SJSA1 (cell line): Measurements from ENCODE around the gene RAPGEFL1. TPM values are rescaled to one million over a fixed set of nuclear protein-coding genes. Genes with fewer than 3 reads are reported as not detected.

Source experiments
- DNase-seq, 2 experiments: peaks; one replicate each; pipeline ENCODE4 v3.0.0-alpha.2; 2015 to 2020; ENCODE audit warnings: low spot score in 2 of 2, low read depth in 1 of 2
- H3K27ac ChIP-seq: fragments of 250-450 bp; sonication (Bioruptor Pico); 2 replicates; pipeline ENCODE4 v1.5.1; 2020; ENCODE audit warnings: mild to moderate bottlenecking, moderate library complexity
- H3K27me3 ChIP-seq: fragments of 250-450 bp; sonication (Bioruptor Pico); replicated peaks from 2 replicates; pipeline ENCODE4 v1.5.1; 2020; ENCODE audit warnings: mild to moderate bottlenecking, moderate library complexity
- H3K36me3 ChIP-seq: fragments of 250-450 bp; sonication (Bioruptor Pico); 2 replicates; pipeline ENCODE4 v1.5.1; 2020; ENCODE audit warnings: mild to moderate bottlenecking
- H3K4me1 ChIP-seq: fragments of 250-450 bp; sonication (Bioruptor Pico); replicated peaks from 2 replicates; pipeline ENCODE4 v1.6.1; 2021; ENCODE audit warnings: mild to moderate bottlenecking
- H3K4me3 ChIP-seq: fragments of 250-450 bp; sonication (Bioruptor Pico); 2 replicates; pipeline ENCODE4 v1.5.1; 2020; ENCODE audit warnings: mild to moderate bottlenecking
- H3K9me3 ChIP-seq: fragments of 250-450 bp; sonication (Bioruptor Pico); replicated peaks from 2 replicates; pipeline ENCODE4 v1.5.1; 2020; ENCODE audit warnings: mild to moderate bottlenecking
- total RNA-seq: library from RNA; depleted of rRNA; stranded (reverse); fragments of >200 nt; shearing (Covaris generic); gene quantifications from 2 replicates; pipeline ENCODE4 v1.2.3, GENCODE V29; 2014

Gene RAPGEFL1
- total RNA-seq, 1 experiment from 2014 or later: 1.1 TPM

- Histone ChIP-seq H3K27me3 (no peaks in the 10 kb centered on the region), H3K4me1 (no peaks in the 10 kb centered on the region), H3K27ac (no peak overlapping the region), H3K4me3 (no peak overlapping the region), H3K36me3 (peaks cover 63% of the 10 kb centered on the region), H3K9me3 (no peaks in the 10 kb centered on the region)
- no peak for DNase-seq
These were observed 18.7 kb upstream of the RAPGEFL1 start for GRCh38 chr17:40158438-40159013.

DNA sequence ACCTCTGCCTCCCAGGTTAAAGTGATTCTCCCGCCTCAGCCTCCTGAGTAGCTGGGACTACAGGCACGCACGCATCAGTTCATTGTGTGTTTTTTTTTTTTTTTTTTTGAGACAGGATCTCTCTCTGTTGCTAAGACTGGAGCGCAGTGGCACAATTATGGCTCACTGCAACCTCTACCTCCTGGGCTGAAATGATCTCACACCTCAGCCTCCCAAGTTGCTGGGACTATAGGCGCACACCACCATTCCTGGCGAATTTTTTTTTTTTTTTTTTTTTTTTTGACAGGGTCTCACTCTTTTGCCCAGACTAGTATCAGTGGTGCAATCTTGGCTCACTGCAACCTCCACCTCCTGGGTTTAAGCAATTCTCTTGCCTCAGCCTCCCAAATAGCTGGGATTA, 17.8 kb upstream of the RAPGEFL1 start:
- Histone ChIP-seq H3K27ac (no peak overlapping the region), H3K4me3 (no peak overlapping the region), H3K9me3 (no peaks in the 10 kb centered on the region), H3K27me3 (no peaks in the 10 kb centered on the region), H3K4me1 (no peaks in the 10 kb centered on the region), H3K36me3 (peaks cover 65% of the 10 kb centered on the region)
- no peak for DNase-seq

DNA sequence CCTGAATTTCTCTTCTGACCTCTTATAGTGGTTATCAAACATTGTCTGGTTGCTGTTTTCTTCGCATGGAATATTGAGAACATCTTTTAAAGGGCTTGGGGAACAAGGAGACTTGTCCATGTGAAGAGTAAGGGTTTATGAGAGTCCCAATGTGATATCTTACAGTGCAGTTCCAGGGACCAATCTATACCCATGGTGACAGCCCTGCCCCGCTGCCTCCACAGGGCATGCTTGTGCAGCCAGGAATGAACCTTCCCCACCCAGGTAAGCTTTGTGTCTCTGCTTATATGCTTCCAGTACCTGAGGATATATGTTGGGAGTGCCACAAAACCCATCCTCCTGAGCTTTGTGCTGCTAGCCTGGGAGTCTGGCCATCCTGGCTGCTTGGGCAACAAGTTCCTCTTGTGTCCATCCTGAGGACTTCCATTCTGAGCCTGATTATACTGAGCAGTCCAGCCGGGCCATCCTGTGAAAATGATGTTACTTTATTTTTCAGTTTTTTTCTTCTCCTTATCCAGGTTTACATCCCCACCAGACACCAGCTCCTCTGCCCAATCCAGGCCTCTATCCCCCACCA, 9.5 kb upstream of the RAPGEFL1 start:
- no peak for DNase-seq
- Histone ChIP-seq H3K36me3 (peaks cover 90% of the 10 kb centered on the region), H3K27me3 (no peaks in the 10 kb centered on the region)

DNA sequence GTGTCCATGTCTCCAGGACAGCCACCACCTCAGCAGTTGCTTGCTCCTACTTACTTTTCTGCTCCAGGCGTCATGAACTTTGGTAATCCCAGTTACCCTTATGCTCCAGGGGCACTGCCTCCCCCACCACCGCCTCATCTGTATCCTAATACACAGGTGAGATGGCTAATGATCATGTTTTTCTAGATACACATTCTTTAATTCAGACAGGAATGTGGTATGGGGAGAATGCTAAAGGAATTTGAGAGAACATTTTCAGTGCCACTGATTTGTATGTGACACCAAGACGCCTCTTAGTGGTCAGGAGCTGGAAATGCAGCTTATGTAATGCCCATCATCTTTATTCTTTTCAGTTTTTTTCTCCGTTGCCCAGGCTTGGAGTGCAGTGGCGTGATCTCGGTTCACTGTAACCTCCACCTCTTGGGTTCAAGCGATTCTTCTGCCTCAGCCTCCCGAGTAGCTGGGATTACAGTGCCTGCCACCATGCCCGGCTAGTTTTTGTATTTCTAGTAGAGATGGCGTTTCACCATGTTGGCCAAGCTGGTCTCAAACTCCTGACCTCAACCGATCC, 8.9 kb upstream of the RAPGEFL1 start:
- Histone ChIP-seq H3K27me3 (no peaks in the 10 kb centered on the region), H3K9me3 (no peaks in the 10 kb centered on the region; the same call in 1 of the 2 replicates), H3K4me3 (no peak overlapping the region), H3K4me1 (0 out of 2 replicates have a peak, but pooled peaks cover 3% of the 10 kb centered on the region), H3K27ac (no peak overlapping the region), H3K36me3 (peaks cover 86% of the 10 kb centered on the region)
- DNase-seq: peak in 1 of 2 experiments; percentile 47

More for the DNA sequence above, 9.5 kb upstream of the RAPGEFL1 start:
- no peak overlapping the region for H3K27ac ChIP-seq
- no peak overlapping the region for H3K4me3 ChIP-seq
- H3K4me1 ChIP-seq: 0 out of 2 replicates have a peak, but pooled peaks cover 3% of the 10 kb centered on the region
- no peaks in the 10 kb centered on the region; the same call in 1 of the 2 replicates for H3K9me3 ChIP-seq

DNA sequence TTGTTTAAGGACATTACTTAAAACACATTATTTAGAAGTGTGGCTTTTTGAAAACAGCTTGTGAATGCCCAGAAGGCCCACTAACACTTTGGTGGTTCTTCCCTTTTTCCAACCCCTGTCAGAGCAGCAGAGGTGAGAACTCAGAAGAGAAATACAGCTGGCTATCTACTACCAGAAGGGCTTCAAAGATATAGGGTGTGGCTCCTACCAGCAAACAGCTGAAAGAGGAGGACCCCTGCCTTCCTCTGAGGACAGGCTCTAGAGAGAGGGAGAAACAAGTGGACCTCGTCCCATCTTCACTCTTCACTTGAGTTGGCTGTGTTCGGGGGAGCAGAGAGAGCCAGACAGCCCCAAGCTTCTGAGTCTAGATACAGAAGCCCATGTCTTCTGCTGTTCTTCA, 6.9 kb upstream of the RAPGEFL1 start:
- no peak overlapping the region for H3K27ac ChIP-seq
- H3K4me3 ChIP-seq: no peak overlapping the region
- H3K9me3 ChIP-seq: no peaks in the 10 kb centered on the region; the same call in 1 of the 2 replicates
- no peak for DNase-seq
- H3K4me1 ChIP-seq: 0 out of 2 replicates have a peak, but pooled peaks cover 3% of the 10 kb centered on the region
- peaks cover 78% of the 10 kb centered on the region for H3K36me3 ChIP-seq
- no peaks in the 10 kb centered on the region for H3K27me3 ChIP-seq

DNA sequence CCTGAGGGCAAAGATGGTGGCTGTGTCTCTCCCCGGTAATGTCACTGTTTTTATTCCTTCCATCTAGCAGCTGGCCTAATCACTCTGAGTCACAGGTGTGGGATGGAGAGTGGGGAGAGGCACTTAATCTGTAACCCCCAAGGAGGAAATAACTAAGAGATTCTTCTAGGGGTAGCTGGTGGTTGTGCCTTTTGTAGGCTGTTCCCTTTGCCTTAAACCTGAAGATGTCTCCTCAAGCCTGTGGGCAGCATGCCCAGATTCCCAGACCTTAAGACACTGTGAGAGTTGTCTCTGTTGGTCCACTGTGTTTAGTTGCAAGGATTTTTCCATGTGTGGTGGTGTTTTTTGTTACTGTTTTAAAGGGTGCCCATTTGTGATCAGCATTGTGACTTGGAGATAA, 5.5 kb upstream of the RAPGEFL1 start:
- peaks cover 81% of the 10 kb centered on the region for H3K36me3 ChIP-seq
- no peak overlapping the region for H3K4me3 ChIP-seq
- no peaks in the 10 kb centered on the region; the same call in 1 of the 2 replicates for H3K9me3 ChIP-seq
- H3K27ac ChIP-seq: no peak overlapping the region
- 0 out of 2 replicates have a peak, but pooled peaks cover 3% of the 10 kb centered on the region for H3K4me1 ChIP-seq
- H3K27me3 ChIP-seq: no peaks in the 10 kb centered on the region
- no peak for DNase-seq

DNA sequence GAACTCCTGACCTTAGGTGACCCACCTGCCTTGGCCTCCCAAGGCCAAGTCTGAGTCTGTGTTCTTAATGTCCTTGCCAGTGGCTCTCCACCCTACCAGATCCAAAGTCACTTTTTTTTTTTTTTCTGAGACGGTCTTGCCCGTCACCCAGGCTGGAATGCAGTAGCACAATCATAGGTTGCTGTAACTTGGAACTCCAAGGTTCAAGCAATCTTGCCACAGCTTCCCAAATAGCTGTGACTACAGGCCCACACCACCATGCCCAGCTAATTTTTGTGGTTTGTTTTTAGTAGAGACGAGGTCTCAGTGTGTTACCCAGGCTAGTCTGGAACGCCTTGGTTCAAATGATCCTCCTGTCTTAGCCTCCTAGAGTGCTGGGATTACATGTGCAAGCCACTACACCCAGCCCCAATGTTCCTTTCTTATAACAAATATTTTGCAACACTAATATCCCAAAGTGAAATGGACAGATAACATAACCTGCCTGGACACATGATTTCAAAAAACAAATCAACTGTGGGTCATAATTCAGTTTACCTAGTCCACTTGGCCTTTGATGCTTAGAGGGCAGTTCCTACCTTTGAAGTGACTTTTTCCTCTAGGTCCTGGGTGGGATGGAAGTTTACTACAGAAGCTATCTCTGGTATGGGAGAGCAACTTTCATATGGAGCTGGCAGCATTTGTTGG, 4.0 kb upstream of the RAPGEFL1 start:
- DNase-seq: no peak
- H3K27ac ChIP-seq: no peak overlapping the region
- no peaks in the 10 kb centered on the region; the same call in 1 of the 2 replicates for H3K9me3 ChIP-seq
- H3K4me1 ChIP-seq: 0 out of 2 replicates have a peak, but pooled peaks cover under 1% of the 10 kb centered on the region
- H3K36me3 ChIP-seq: peaks cover 74% of the 10 kb centered on the region
- H3K27me3 ChIP-seq: no peaks in the 10 kb centered on the region
- H3K4me3 ChIP-seq: no peak overlapping the region

DNA sequence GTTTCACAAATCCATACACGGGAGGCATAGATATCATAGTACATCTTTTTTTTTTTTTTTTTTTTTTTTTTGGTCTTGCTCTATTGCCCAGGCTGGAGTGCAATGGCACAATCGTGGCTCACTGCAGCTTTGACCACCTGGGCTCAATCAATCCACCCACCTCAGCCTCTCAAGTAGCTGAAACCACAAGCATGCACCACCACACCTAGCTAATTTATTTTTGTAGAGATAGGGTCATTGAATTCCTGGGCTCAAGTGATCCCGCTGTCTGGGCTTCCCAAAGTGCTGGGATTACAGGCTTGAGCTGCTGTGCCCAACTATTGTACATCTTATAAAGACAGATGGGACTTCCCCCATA, 3.5 kb upstream of the RAPGEFL1 start:
- no peaks in the 10 kb centered on the region; the same call in 1 of the 2 replicates for H3K9me3 ChIP-seq
- H3K36me3 ChIP-seq: peaks cover 73% of the 10 kb centered on the region
- H3K4me1 ChIP-seq: no peaks in the 10 kb centered on the region
- DNase-seq: no peak
- H3K4me3 ChIP-seq: no peak overlapping the region
- H3K27ac ChIP-seq: no peak overlapping the region
- H3K27me3 ChIP-seq: no peaks in the 10 kb centered on the region

DNA sequence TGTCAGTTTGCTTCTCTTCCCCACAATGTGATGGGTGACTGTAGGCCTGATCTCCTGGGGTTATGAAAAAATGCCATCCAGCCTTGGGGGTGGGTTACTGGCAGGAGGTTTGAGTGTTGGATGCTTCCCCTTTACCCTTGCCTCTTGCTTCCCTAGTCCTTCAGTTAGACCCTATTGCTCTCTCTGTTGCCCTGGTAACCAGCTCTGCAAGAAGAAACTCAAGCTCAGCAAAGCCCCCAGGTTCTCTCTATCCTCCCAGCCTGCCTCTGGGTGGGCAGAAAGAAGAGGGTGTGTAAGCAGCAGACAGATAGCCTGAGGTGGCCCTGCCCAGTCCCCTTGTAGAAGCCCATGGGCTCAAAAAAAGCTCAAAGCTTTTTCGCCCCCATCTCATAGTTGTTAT, 2.8 kb upstream of the RAPGEFL1 start:
- Histone ChIP-seq H3K27ac (no peak overlapping the region), H3K4me3 (no peak overlapping the region), H3K4me1 (no peaks in the 10 kb centered on the region), H3K9me3 (no peaks in the 10 kb centered on the region; the same call in 1 of the 2 replicates), H3K27me3 (no peaks in the 10 kb centered on the region), H3K36me3 (peaks cover 65% of the 10 kb centered on the region)
- DNase-seq: no peak

GRCh38 chr17:40175928-40176753, 1.1 kb upstream of the RAPGEFL1 start:
- H3K27me3 ChIP-seq: no peaks in the 10 kb centered on the region
- H3K9me3 ChIP-seq: no peaks in the 10 kb centered on the region
- H3K4me1 ChIP-seq: no peaks in the 10 kb centered on the region
- H3K27ac ChIP-seq: no peak overlapping the region
- DNase-seq: no peak
- no peak overlapping the region for H3K4me3 ChIP-seq
- H3K36me3 ChIP-seq: peaks cover 51% of the 10 kb centered on the region

GRCh38 chr17:40176754-40177110, 538 bp upstream of the RAPGEFL1 start:
- Histone ChIP-seq H3K27me3 (no peaks in the 10 kb centered on the region), H3K9me3 (no peaks in the 10 kb centered on the region), H3K36me3 (peaks cover 47% of the 10 kb centered on the region), H3K4me3 (no peak overlapping the region), H3K4me1 (no peaks in the 10 kb centered on the region), H3K27ac (no peak overlapping the region)
- no peak for DNase-seq

GRCh38 chr17:40178021-40178601, 841 bp downstream of the RAPGEFL1 start:
- peaks cover 39% of the 10 kb centered on the region for H3K36me3 ChIP-seq

GRCh38 chr17:40178660-40179059, 1.4 kb downstream of the RAPGEFL1 start:
- no peak overlapping the region for H3K27ac ChIP-seq
- peaks cover 35% of the 10 kb centered on the region for H3K36me3 ChIP-seq
- no peak overlapping the region for H3K4me3 ChIP-seq
- H3K4me1 ChIP-seq: no peaks in the 10 kb centered on the region
- H3K27me3 ChIP-seq: no peaks in the 10 kb centered on the region
- no peak for DNase-seq
- no peaks in the 10 kb centered on the region for H3K9me3 ChIP-seq

More at GRCh38 chr17:40178021-40178601, 841 bp downstream of the RAPGEFL1 start:
- no peak for DNase-seq
- H3K4me1 ChIP-seq: no peaks in the 10 kb centered on the region
- no peaks in the 10 kb centered on the region for H3K9me3 ChIP-seq
- H3K27ac ChIP-seq: no peak overlapping the region
- H3K27me3 ChIP-seq: no peaks in the 10 kb centered on the region
- no peak overlapping the region for H3K4me3 ChIP-seq
